Spleen (tissue), 11 donors: ENCODE data around the gene LYL1. TPM values are rescaled to one million over a fixed set of nuclear protein-coding genes. Genes with fewer than 3 reads are reported as not detected.
A peak's percentile ranks its signal among the peaks of the same experiment; 100 is the strongest.

Experiments used
- DNase-seq: peaks from one replicate; pipeline ENCODE4 v3.0.0-alpha.2; 2020
- H3K27ac ChIP-seq, 8 donors: fragments of 200-600 bp; sonication (generic) in 7 of 8; 1 replicate in 4 of 8; 2 replicates in 4 of 8; pipeline versions ENCODE4 v1.5.0 to v1.8.0; 2016 to 2021; ENCODE audit warnings: inconsistent platforms in 4 of 8, mild to moderate bottlenecking in 4 of 8, moderate library complexity in 1 of 8
- H3K27me3 ChIP-seq, 7 donors: fragments of 200-600 bp; sonication (generic) in 6 of 7; replicated peaks in 1 of 7; 1 replicate in 4 of 7; 2 replicates in 3 of 7; pipeline versions ENCODE4 v1.5.0 to v1.8.0; 2016 to 2021; ENCODE audit warnings: inconsistent platforms in 3 of 7, mild to moderate bottlenecking in 1 of 7
- H3K36me3 ChIP-seq, 6 donors: fragments of 200-600 bp; sonication (generic) in 5 of 6; 1 replicate in 4 of 6; 2 replicates in 2 of 6; pipeline versions ENCODE4 v1.5.0 to v1.8.0; 2016 to 2021; ENCODE audit warnings: inconsistent platforms in 2 of 6
- H3K4me1 ChIP-seq, 6 donors: fragments of 200-600 bp; sonication (generic) in 5 of 6; 1 replicate in 3 of 6; 2 replicates in 3 of 6; pipeline versions ENCODE4 v1.5.0 to v1.8.0; 2016 to 2021; ENCODE audit warnings: inconsistent platforms in 3 of 6
- H3K4me3 ChIP-seq, 8 donors: fragments of 200-600 bp; sonication (generic) in 7 of 8; 1 replicate in 4 of 8; 2 replicates in 4 of 8; pipeline versions ENCODE4 v1.5.0 to v1.8.0; 2016 to 2021; ENCODE audit warnings: inconsistent platforms in 4 of 8, mild to moderate bottlenecking in 4 of 8, moderate library complexity in 2 of 8
- H3K9me3 ChIP-seq, 8 donors: fragments of 200-600 bp; sonication (generic) in 7 of 8; 1 replicate in 4 of 8; 2 replicates in 4 of 8; pipeline versions ENCODE4 v1.5.0 to v1.8.0; 2016 to 2021; ENCODE audit warnings: inconsistent platforms in 4 of 8
- POLR2A ChIP-seq, 3 donors: fragments of 450-650 bp; IDR thresholded peaks; one replicate each; pipeline ENCODE4 v1.5.1; 2017; ENCODE audit warnings: antibody characterized with exemption in 3 of 3, mild to moderate bottlenecking in 1 of 3
- POLR2AphosphoS5 ChIP-seq, 3 donors: sonication (generic); formaldehyde crosslinking; IDR thresholded peaks; one replicate each; pipeline ENCODE4 v1.5.1; 2017; ENCODE audit warnings: antibody characterized with exemption in 3 of 3
- WGBS, 5 donors: extraction: QIAGEN DNeasy Blood & Tissue Kit in 3 of 5; methylation state at CpG; one replicate each; pipeline versions ENCODE4 v1.1.5 to v1.1.7; 2013 to 2018; 5-methylcytosine and 5-hydroxymethylcytosine counted together
- intact Hi-C: fragments of 100-400 bp; cut with DNase I; formaldehyde crosslinking; loops from one replicate; pipeline ENCODE4 v1.15.0; 2023; ENCODE audit warnings: low total_unique reads
- polyA plus RNA-seq, 3 donors: library from polyadenylated mRNA; stranded (reverse); fragments of 200-250 nt; gene quantifications; one replicate each; pipeline ENCODE4 v1.2.1, GENCODE V29; 2013
- total RNA-seq, 7 donors: library from RNA; depleted of rRNA in 3 of 7; stranded (reverse); fragments of >200 nt in 3 of 7; fragmentation: NEBNext Ultra II Directional in 4 of 7; extraction: Animal tissue kit (Norgen Biotek cat#: 25700) in 4 of 7; gene quantifications; one replicate each; pipeline versions ENCODE4 v1.1.0 to v1.2.1, GENCODE V29; 2016 to 2021
- TF ChIP-seq, protein P1 (sequence below), 11 experiments: fragments of 200-600 bp in 7 of 11; fragments of 450-650 bp in 4 of 11; sonication (generic) in 4 of 11; IDR thresholded peaks in 8 of 11; conservative IDR thresholded peaks in 3 of 11; 1 replicate in 7 of 11; 2 replicates in 4 of 11; pipeline versions ENCODE4 v1.4.0 to v1.8.0; 2016 to 2021; ENCODE audit warnings: antibody characterized with exemption in 11 of 11, inconsistent platforms in 4 of 11, mild to moderate bottlenecking in 1 of 11
- donor health status: healthy with polysubstance abuse.
- donor health status: DM: no; HTN: no; CAD: no; lungs with moderate emphysema.
- donor health status: DM: no; HTN: no; CAD: no.
- donor health status: Bipolar disorder and iron deficiency.
- donor health status: healthy.
- donor health status: DM: no; HTN: no; CAD: no.
- donor health status: DM: yes; HTN: yes; CAD: no.

The LYL1 gene
- total and polyA plus RNA-seq, 10 donors: 35.5 to 86.9 (median 59.4) TPM

- no peak overlapping the region for H3K4me3 ChIP-seq
- TF ChIP-seq POLR2AphosphoS5 (IDR thresholded peaks at IDR 0.05): no peak
- WGBS, 5 donors: 71 to 90% (median 79%) methylated on average over 6 to 12 of the region's 12 CpGs
- H3K9me3 ChIP-seq: no peaks in the 10 kb centered on the region
- H3K4me1 ChIP-seq: peaks cover 19 to 70% (median 45%) of the 10 kb centered on the region in 6 donors
- peaks cover 0 to 16% (median 0%) of the 10 kb centered on the region in 7 donors for H3K27me3 ChIP-seq
- intact Hi-C loops: no loop called here
- H3K36me3 ChIP-seq: no peaks in the 10 kb centered on the region
- DNase-seq: no peak
- peak overlapping the region in 6 of 8 donors; percentile 58 to 76 (median 68) for H3K27ac ChIP-seq
Observed at GRCh38 chr19:13052447-13053175, 50.0 kb downstream of the LYL1 start.

DNA sequence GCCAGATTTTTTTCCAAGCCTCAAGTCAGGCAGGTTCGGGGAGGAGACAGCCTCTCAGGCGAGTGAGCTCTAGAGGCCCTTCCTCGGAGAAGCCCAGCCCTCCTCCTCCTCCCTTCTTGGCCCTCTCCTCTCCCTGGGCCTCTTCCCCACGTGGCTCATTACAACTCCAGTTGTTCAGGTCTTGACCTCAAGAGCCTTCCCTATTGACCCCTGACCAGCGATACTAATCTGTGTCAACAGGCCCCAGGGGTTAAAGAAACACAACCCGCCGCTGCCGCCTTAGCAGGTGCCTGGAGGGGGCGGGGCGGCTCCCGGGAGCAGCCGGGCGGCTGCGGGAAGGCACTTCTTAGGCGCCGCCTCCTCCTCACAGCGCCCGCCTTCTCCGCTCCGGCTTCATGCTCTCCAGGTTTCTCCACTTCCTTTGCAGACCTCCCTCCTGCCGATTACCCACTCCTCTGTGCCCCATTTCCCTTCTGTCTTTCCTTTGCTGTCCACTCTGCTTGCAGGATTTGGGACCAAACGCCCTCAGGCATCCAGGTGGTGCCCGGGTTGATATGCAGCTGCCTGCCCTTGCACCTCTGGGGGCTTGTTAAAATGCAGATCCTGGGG is 51.0 kb downstream of the LYL1 start:
- no peaks in the 10 kb centered on the region for H3K9me3 ChIP-seq
- H3K36me3 ChIP-seq: no peaks in the 10 kb centered on the region
- peak overlapping the region in 1 of 8 donors; percentile 74 for H3K27ac ChIP-seq
- H3K4me1 ChIP-seq: peaks cover 19 to 61% (median 43%) of the 10 kb centered on the region in 6 donors
- TF ChIP-seq, protein P1, sequence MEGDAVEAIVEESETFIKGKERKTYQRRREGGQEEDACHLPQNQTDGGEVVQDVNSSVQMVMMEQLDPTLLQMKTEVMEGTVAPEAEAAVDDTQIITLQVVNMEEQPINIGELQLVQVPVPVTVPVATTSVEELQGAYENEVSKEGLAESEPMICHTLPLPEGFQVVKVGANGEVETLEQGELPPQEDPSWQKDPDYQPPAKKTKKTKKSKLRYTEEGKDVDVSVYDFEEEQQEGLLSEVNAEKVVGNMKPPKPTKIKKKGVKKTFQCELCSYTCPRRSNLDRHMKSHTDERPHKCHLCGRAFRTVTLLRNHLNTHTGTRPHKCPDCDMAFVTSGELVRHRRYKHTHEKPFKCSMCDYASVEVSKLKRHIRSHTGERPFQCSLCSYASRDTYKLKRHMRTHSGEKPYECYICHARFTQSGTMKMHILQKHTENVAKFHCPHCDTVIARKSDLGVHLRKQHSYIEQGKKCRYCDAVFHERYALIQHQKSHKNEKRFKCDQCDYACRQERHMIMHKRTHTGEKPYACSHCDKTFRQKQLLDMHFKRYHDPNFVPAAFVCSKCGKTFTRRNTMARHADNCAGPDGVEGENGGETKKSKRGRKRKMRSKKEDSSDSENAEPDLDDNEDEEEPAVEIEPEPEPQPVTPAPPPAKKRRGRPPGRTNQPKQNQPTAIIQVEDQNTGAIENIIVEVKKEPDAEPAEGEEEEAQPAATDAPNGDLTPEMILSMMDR (IDR thresholded peaks at IDR 0.05 in 8 of 11, conservative IDR thresholded peaks at IDR 0.05 in 3 of 11): no peak
- peak in 2 of 3 donors; percentile 11 for TF ChIP-seq POLR2AphosphoS5 (IDR thresholded peaks at IDR 0.05)
- TF ChIP-seq POLR2A (IDR thresholded peaks at IDR 0.05): no peak
- no peak for DNase-seq
- intact Hi-C loops: no loop called here
- peaks cover 0 to 16% (median 0%) of the 10 kb centered on the region in 7 donors for H3K27me3 ChIP-seq
- WGBS, 5 donors: 3 to 6% (median 4%) methylated on average over 22 to 23 of the region's 23 CpGs
- peak overlapping the region in 1 of 8 donors; percentile 13 for H3K4me3 ChIP-seq

DNA sequence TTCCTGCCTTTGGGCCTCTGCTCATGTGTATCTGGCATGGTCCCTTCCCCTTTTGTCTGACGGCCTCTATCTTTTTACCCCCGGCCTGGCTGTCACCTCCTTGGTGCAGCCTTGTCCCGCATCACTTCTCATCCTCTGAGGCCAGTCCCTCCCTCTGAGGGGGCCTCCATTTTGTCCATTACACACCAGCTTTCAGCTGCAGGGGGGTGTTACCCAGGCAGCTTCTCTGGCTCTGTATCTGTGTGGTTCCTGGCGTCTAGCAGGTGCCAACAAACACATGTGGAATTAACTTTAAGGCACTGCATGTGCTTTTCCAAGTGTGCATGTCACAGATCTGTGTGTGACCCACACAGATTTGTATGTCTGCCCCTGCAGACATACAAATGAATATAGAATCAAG is 52.4 kb downstream of the LYL1 start:
- Histone ChIP-seq H3K27me3 (peaks cover 0 to 16% (median 0%) of the 10 kb centered on the region in 7 donors), H3K27ac (no peak overlapping the region), H3K9me3 (no peaks in the 10 kb centered on the region), H3K4me3 (no peak overlapping the region), H3K36me3 (no peaks in the 10 kb centered on the region), H3K4me1 (peaks cover 22 to 55% (median 37%) of the 10 kb centered on the region in 6 donors)
- WGBS, 5 donors: 72 to 91% (median 84%) methylated on average over 4 of the region's 4 CpGs
- TF ChIP-seq, protein P1 (IDR thresholded peaks at IDR 0.05 in 8 of 11, conservative IDR thresholded peaks at IDR 0.05 in 3 of 11): no peak
- TF ChIP-seq POLR2A (IDR thresholded peaks at IDR 0.05) (no peak), POLR2AphosphoS5 (IDR thresholded peaks at IDR 0.05) (no peak)
- no peak for DNase-seq
- intact Hi-C loops: no loop called here

Other genes starting within 250 kb of the LYL1 start
- 10 to 100 TPM; 20.4 to 36.1 (median 24.4) TPM for gene DNASE2, start 221.4 kb downstream of the LYL1 start, total RNA-seq
- gene DNASE2, start 221.4 kb downstream of the LYL1 start, polyA plus RNA-seq: 10 to 100 TPM; 19.5 to 33.9 (median 28.1) TPM
- gene KLF1, start 215.7 kb downstream of the LYL1 start, total RNA-seq: 10 to 100 TPM in 1 of 7 donors, 1 to 10 TPM in 3, under 1 TPM in 2, not detected in 1; 0.44 to 13.0 (median 2.7) TPM
- gene KLF1, start 215.7 kb downstream of the LYL1 start, polyA plus RNA-seq: under 1 TPM; 0.13 to 0.67 (median 0.33) TPM
- gene GCDH, start 211.7 kb downstream of the LYL1 start, total RNA-seq: 10 to 100 TPM; 19.0 to 48.4 (median 29.3) TPM
- 10 to 100 TPM; 16.3 to 29.4 (median 20.1) TPM for gene GCDH, start 211.7 kb downstream of the LYL1 start, polyA plus RNA-seq
- under 1 TPM in 1 of 7 donors, not detected in 6; 0.74 TPM for gene SYCE2, start 183.6 kb downstream of the LYL1 start, total RNA-seq
- gene SYCE2, start 183.6 kb downstream of the LYL1 start, polyA plus RNA-seq: under 1 TPM; 0.29 to 0.85 (median 0.30) TPM
- 10 to 100 TPM; 32.8 to 49.9 (median 42.2) TPM for gene FARSA, start 169.1 kb downstream of the LYL1 start, total RNA-seq
- 10 to 100 TPM; 25.1 to 55.4 (median 36.3) TPM for gene FARSA, start 169.1 kb downstream of the LYL1 start, polyA plus RNA-seq
- gene CALR, start 164.2 kb downstream of the LYL1 start, total RNA-seq: 100 to 1,000 TPM; 306 to 828 (median 571) TPM
- 100 to 1,000 TPM; 150 to 194 (median 193) TPM for gene CALR, start 164.2 kb downstream of the LYL1 start, polyA plus RNA-seq
- 100 to 1,000 TPM in 1 of 7 donors, 10 to 100 TPM in 6; 80.4 to 109 (median 90.8) TPM for gene RAD23A, start 157.0 kb downstream of the LYL1 start, total RNA-seq
- gene RAD23A, start 157.0 kb downstream of the LYL1 start, polyA plus RNA-seq: 100 to 1,000 TPM in 2 of 3 donors, 10 to 100 TPM in 1; 88.6 to 134 (median 115) TPM
- gene GADD45GIP1, start 145.6 kb downstream of the LYL1 start, total RNA-seq: 10 to 100 TPM; 12.8 to 33.4 (median 15.8) TPM
- 10 to 100 TPM; 39.7 to 47.9 (median 40.8) TPM for gene GADD45GIP1, start 145.6 kb downstream of the LYL1 start, polyA plus RNA-seq
- gene DAND5, start 133.3 kb downstream of the LYL1 start, total RNA-seq: not detected
- not detected for gene DAND5, start 133.3 kb downstream of the LYL1 start, polyA plus RNA-seq
- 10 to 100 TPM; 12.3 to 41.4 (median 26.7) TPM for gene NFIX, start 107.4 kb downstream of the LYL1 start, total RNA-seq
- gene NFIX, start 107.4 kb downstream of the LYL1 start, polyA plus RNA-seq: 1 to 10 TPM; 1.1 to 7.7 (median 1.5) TPM
- gene TRMT1, start 13.9 kb upstream of the LYL1 start, total RNA-seq: 10 to 100 TPM; 27.7 to 72.8 (median 37.5) TPM
- 100 to 1,000 TPM in 2 of 3 donors, 10 to 100 TPM in 1; 76.2 to 109 (median 107) TPM for gene TRMT1, start 13.9 kb upstream of the LYL1 start, polyA plus RNA-seq
- gene NACC1, start 15.4 kb upstream of the LYL1 start, total RNA-seq: 10 to 100 TPM; 22.0 to 47.0 (median 37.7) TPM
- gene NACC1, start 15.4 kb upstream of the LYL1 start, polyA plus RNA-seq: 10 to 100 TPM in 1 of 3 donors, 1 to 10 TPM in 2; 5.5 to 32.8 (median 7.1) TPM
- 10 to 100 TPM; 43.8 to 89.5 (median 55.8) TPM for gene STX10, start 47.5 kb upstream of the LYL1 start, total RNA-seq
- gene STX10, start 47.5 kb upstream of the LYL1 start, polyA plus RNA-seq: 10 to 100 TPM; 78.3 to 98.0 (median 93.7) TPM
- 100 to 1,000 TPM in 4 of 7 donors, 10 to 100 TPM in 3; 59.7 to 131 (median 104) TPM for gene IER2, start 47.6 kb upstream of the LYL1 start, total RNA-seq
- 10 to 100 TPM; 56.7 to 92.2 (median 76.6) TPM for gene IER2, start 47.6 kb upstream of the LYL1 start, polyA plus RNA-seq